Ovary (tissue), 9 donors: ENCODE results near the gene DTNBP1. TPM values are rescaled to one million over a fixed set of nuclear protein-coding genes. Genes with fewer than 3 reads are reported as not detected.

Experiments used
- DNase-seq, 5 donors: peaks; one replicate each; pipeline ENCODE4 v3.0.0-alpha.2; 2019 to 2020
- H3K27ac ChIP-seq, 2 donors: fragments of 200-600 bp; one replicate each; pipeline versions ENCODE4 v1.5.1 to v1.8.0; 2019 to 2022
- H3K27me3 ChIP-seq: fragments of 200-600 bp; one replicate; pipeline ENCODE4 v1.8.0; 2022
- H3K36me3 ChIP-seq: fragments of 200-600 bp; sonication (generic); one replicate; pipeline ENCODE4 v1.5.1; 2019
- H3K4me1 ChIP-seq: one replicate; pipeline ENCODE4 v1.8.1; 2013; ENCODE audit warnings: mild to moderate bottlenecking, moderate library complexity; ENCODE audit not compliant: insufficient read depth
- H3K4me3 ChIP-seq: fragments of 200-600 bp; sonication (generic); one replicate; pipeline ENCODE4 v1.5.1; 2017
- H3K9me3 ChIP-seq, 2 donors: fragments of 200-600 bp in 1 of 2; sonication (generic) in 1 of 2; one replicate each; pipeline versions ENCODE4 v1.5.1 to v1.8.1; 2013 to 2019; ENCODE audit warnings: mild to moderate bottlenecking in 1 of 2, moderate library complexity in 1 of 2
- CTCF ChIP-seq, 3 donors: fragments of 450-650 bp in 2 of 3; fragments of 200-600 bp in 1 of 3; IDR thresholded peaks; one replicate each; pipeline versions ENCODE4 v1.5.1 to v1.8.0; 2016 to 2022; ENCODE audit warnings: antibody characterized with exemption in 3 of 3, mild to moderate bottlenecking in 1 of 3
- EP300 ChIP-seq: sonication (generic); formaldehyde crosslinking; IDR thresholded peaks from one replicate; pipeline ENCODE4 v1.6.1; 2017; ENCODE audit warnings: antibody characterized with exemption
- POLR2A ChIP-seq: fragments of 450-650 bp; IDR thresholded peaks from one replicate; pipeline ENCODE4 v1.6.1; 2017; ENCODE audit warnings: antibody characterized with exemption, mild to moderate bottlenecking, moderate library complexity
- WGBS, 3 donors: extraction: QIAGEN DNeasy Blood & Tissue Kit in 1 of 3; methylation state at CpG; one replicate each; pipeline versions ENCODE4 v1.1.5 to v1.1.7; 2013 to 2017; 5-methylcytosine and 5-hydroxymethylcytosine counted together
- intact Hi-C, 4 donors: fragments of 100-400 bp; cut with DNase I; formaldehyde crosslinking; loops; one replicate each; pipeline versions ENCODE4 v1.11.0 to v1.15.1; 2022 to 2023
- polyA plus RNA-seq, 2 donors: library from polyadenylated mRNA; stranded (reverse); fragments of 200-250 nt in 1 of 2; fragments of 350-450 nt in 1 of 2; fragmentation: Illumina TruSeq in 1 of 2; extraction: RNeasy Lipid Tissue Mini Kit (QIAGEN cat#74804) in 1 of 2; gene quantifications; one replicate each; pipeline ENCODE4 v1.2.3, GENCODE V29; 2013 to 2014
- total RNA-seq, 7 donors: library from RNA; depleted of rRNA in 2 of 7; stranded (reverse); fragments of >200 nt in 2 of 7; fragmentation: NEBNext Ultra II Directional in 3 of 7; extraction: Animal tissue kit (Norgen Biotek cat#: 25700) in 3 of 7; gene quantifications; one replicate each; pipeline versions ENCODE4 v1.1.0 to v1.2.4, GENCODE V29; 2016 to 2023
- donor health status: DM: no; HTN: no; CAD: no; lungs with moderate emphysema.
- donor health status: DM: no; HTN: no; CAD: no.
- donor health status: Bipolar disorder and iron deficiency.
- donor health status: DM: yes; HTN: yes; CAD: no.
- donor health status: DM: no; HTN: no; CAD: no.
- donor health status: DM: yes; HTN: yes; CAD: no.

Gene DTNBP1
- total and polyA plus RNA-seq, 9 donors = 11.0 to 21.4 (median 15.6) TPM

- H3K27ac ChIP-seq = no peak overlapping the region
- H3K36me3 ChIP-seq = no peaks in the 10 kb centered on the region
- DNase-seq = peak in 1 of 5 donors; percentile 7
- peaks cover 18% of the 10 kb centered on the region for H3K4me1 ChIP-seq
- H3K4me3 ChIP-seq = no peak overlapping the region
- no peaks in the 10 kb centered on the region for H3K9me3 ChIP-seq
- TF ChIP-seq POLR2A (no peak), EP300 (no peak), CTCF (IDR thresholded peaks at IDR 0.05) (no peak)
- no peaks in the 10 kb centered on the region for H3K27me3 ChIP-seq
- intact Hi-C loops = loop anchor here in 1 of 4 donors (10.0 kb wide), 2 partner anchors 255 to 1375 kb away; partner anchors contain the start of gene JARID2
- 94 to 97% (median 96%) methylated on average over 9 of the region's 9 CpGs for WGBS, 3 donors
Observed at GRCh38 chr6:15499591-15499990, 163.2 kb downstream of the DTNBP1 start.

- no peak overlapping the region for H3K27ac ChIP-seq
- H3K4me1 ChIP-seq = peaks cover 18% of the 10 kb centered on the region
- no peaks in the 10 kb centered on the region for H3K36me3 ChIP-seq
- TF ChIP-seq CTCF (IDR thresholded peaks at IDR 0.05) (no peak), EP300 (no peak), POLR2A (no peak)
- DNase-seq = peak in 1 of 5 donors; percentile 11
- intact Hi-C loops = loop anchor here in 1 of 4 donors (10.0 kb wide), 2 partner anchors 254 to 1374 kb away; partner anchors contain the start of gene JARID2
- H3K4me3 ChIP-seq = no peak overlapping the region
- 97 to 98% (median 97%) methylated on average over 12 of the region's 12 CpGs for WGBS, 3 donors
- H3K27me3 ChIP-seq = no peaks in the 10 kb centered on the region
- no peaks in the 10 kb centered on the region for H3K9me3 ChIP-seq
Observed at GRCh38 chr6:15499125-15499524, 163.7 kb downstream of the DTNBP1 start.

GRCh38 chr6:15498640-15499039 lies 164.2 kb downstream of the DTNBP1 start:
- H3K36me3 ChIP-seq = no peaks in the 10 kb centered on the region
- no peak for TF ChIP-seq EP300
- TF ChIP-seq POLR2A = no peak
- TF ChIP-seq CTCF (IDR thresholded peaks at IDR 0.05) = no peak
- H3K27ac ChIP-seq = no peak overlapping the region
- peaks cover 15% of the 10 kb centered on the region for H3K4me1 ChIP-seq
- H3K4me3 ChIP-seq = no peak overlapping the region
- 86 to 95% (median 94%) methylated on average over 12 of the region's 12 CpGs for WGBS, 3 donors
- peak in 1 of 5 donors; percentile 10 for DNase-seq
- H3K9me3 ChIP-seq = no peaks in the 10 kb centered on the region
- intact Hi-C loops = loop anchor here in 1 of 4 donors (10.0 kb wide), 2 partner anchors 254 to 1374 kb away; partner anchors contain the start of gene JARID2
- H3K27me3 ChIP-seq = no peaks in the 10 kb centered on the region

GRCh38 chr6:15496345-15497131 lies 166.3 kb downstream of the DTNBP1 start:
- Histone ChIP-seq H3K4me1 (peaks cover 12% of the 10 kb centered on the region), H3K4me3 (no peak overlapping the region), H3K27ac (no peak overlapping the region), H3K9me3 (no peaks in the 10 kb centered on the region), H3K36me3 (no peaks in the 10 kb centered on the region), H3K27me3 (no peaks in the 10 kb centered on the region)
- DNase-seq = peak in 2 of 5 donors; percentile 14 to 29
- whole genome bisulfite sequencing, 3 donors = 92 to 93% (median 93%) methylated on average over 60 of the region's 60 CpGs
- intact Hi-C loops = loop anchor here in 1 of 4 donors (10.0 kb wide), 2 partner anchors 252 to 1372 kb away; partner anchors contain the start of gene JARID2
- no peak for TF ChIP-seq EP300
- no peak for TF ChIP-seq CTCF (IDR thresholded peaks at IDR 0.05)
- TF ChIP-seq POLR2A = no peak
